ENCODE results near the gene ARFIP1. TPM values are rescaled to one million over a fixed set of nuclear protein-coding genes. Genes with fewer than 3 reads are reported as not detected.

The ARFIP1 gene
- 32.5 and 40.3 TPM in 2 replicates for total RNA-seq (ENCODE audit: low replicate concordance)
- long read RNA-seq, transcript ARFIP1-205 (9 exons, 3,424 nt): minor isoform, 45 of 206 reads
- long read RNA-seq, transcript ARFIP1-203 (8 exons, 1,601 nt): minor isoform, 13 of 206 reads
- long read RNA-seq, transcript ARFIP1-202 (8 exons, 1,302 nt): minor isoform, 19 of 206 reads
- long read RNA-seq, transcript ARFIP1-201 (9 exons, 3,111 nt): major isoform, 66 of 206 reads
- long read RNA-seq, partial matches to known transcripts: 35 of 206 reads
- long read RNA-seq, other reads (novel, unspliced or antisense): 28 of 206 reads

- H3K4me1 Mint-ChIP-seq (ENCODE audit: unreplicated experiment): peaks cover 34% of the 10 kb centered on the region
- peak; percentile 98 for DNase-seq (ENCODE audit: extremely low spot score, unreplicated experiment)
- H3K4me3 Mint-ChIP-seq: peak within 1 kb of the TSS; percentile 100
- H3K27ac Mint-ChIP-seq: peak within 1 kb of the TSS; percentile 100
- no peaks in the 10 kb centered on the region for H3K27me3 Mint-ChIP-seq
- TF ChIP-seq, protein P1, sequence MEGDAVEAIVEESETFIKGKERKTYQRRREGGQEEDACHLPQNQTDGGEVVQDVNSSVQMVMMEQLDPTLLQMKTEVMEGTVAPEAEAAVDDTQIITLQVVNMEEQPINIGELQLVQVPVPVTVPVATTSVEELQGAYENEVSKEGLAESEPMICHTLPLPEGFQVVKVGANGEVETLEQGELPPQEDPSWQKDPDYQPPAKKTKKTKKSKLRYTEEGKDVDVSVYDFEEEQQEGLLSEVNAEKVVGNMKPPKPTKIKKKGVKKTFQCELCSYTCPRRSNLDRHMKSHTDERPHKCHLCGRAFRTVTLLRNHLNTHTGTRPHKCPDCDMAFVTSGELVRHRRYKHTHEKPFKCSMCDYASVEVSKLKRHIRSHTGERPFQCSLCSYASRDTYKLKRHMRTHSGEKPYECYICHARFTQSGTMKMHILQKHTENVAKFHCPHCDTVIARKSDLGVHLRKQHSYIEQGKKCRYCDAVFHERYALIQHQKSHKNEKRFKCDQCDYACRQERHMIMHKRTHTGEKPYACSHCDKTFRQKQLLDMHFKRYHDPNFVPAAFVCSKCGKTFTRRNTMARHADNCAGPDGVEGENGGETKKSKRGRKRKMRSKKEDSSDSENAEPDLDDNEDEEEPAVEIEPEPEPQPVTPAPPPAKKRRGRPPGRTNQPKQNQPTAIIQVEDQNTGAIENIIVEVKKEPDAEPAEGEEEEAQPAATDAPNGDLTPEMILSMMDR (conservative IDR thresholded peaks at IDR 0.05): peak; percentile 32
- no peaks in the 10 kb centered on the region for H3K9me3 Mint-ChIP-seq
- no peaks in the 10 kb centered on the region for H3K36me3 Mint-ChIP-seq
Measured at GRCh38 chr4:152779513-152780266, at the start of gene ARFIP1, which contains the start of gene TIGD4. ARFIP1 (plus strand) TSS chr4:152779954; CDS start chr4:152829634, 49,680 bp downstream. TIGD4 (minus strand) TSS chr4:152779730; CDS start chr4:152771004, 8,726 bp downstream.

DNA sequence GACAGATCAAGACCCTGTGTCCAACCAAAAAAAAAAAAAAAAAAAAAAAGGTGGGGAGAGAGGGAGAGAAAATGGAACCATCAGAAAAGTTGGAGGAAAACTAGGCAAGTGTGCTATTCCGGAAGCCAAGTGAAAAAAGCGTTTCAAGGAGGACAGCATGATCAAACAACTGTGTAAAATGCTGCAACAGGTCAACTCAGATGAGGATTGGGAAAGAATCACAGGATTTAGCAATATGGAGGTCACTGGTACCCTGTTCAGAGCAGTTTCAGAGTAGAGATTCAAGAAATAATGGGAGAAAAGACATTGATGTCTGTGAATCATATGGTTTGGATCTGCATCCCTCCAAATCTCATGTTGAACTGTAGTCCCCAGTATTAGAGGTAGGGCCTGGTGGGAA, 47.8 kb upstream of the ARFIP1 start:
- H3K27me3 Mint-ChIP-seq: peaks cover 3% of the 10 kb centered on the region
- TF ChIP-seq, protein P1 (conservative IDR thresholded peaks at IDR 0.05): no peak
- DNase-seq (ENCODE audit: extremely low spot score, unreplicated experiment): no peak
- peaks cover 10% of the 10 kb centered on the region for H3K4me1 Mint-ChIP-seq (ENCODE audit: unreplicated experiment)
- H3K9me3 Mint-ChIP-seq: no peaks in the 10 kb centered on the region
- H3K36me3 Mint-ChIP-seq: no peaks in the 10 kb centered on the region
- no peak overlapping the region for H3K27ac Mint-ChIP-seq
- H3K4me3 Mint-ChIP-seq: no peak overlapping the region

- TF ChIP-seq, protein P1 (conservative IDR thresholded peaks at IDR 0.05): no peak
- Mint-ChIP-seq H3K9me3 (no peaks in the 10 kb centered on the region), H3K4me1 (ENCODE audit: unreplicated experiment) (peaks cover 10% of the 10 kb centered on the region), H3K36me3 (no peaks in the 10 kb centered on the region), H3K27me3 (peaks cover 3% of the 10 kb centered on the region), H3K27ac (no peak overlapping the region), H3K4me3 (no peak overlapping the region)
- no peak for DNase-seq (ENCODE audit: extremely low spot score, unreplicated experiment)
Measured at GRCh38 chr4:152734015-152734698, 45.6 kb upstream of the ARFIP1 start.

DNA sequence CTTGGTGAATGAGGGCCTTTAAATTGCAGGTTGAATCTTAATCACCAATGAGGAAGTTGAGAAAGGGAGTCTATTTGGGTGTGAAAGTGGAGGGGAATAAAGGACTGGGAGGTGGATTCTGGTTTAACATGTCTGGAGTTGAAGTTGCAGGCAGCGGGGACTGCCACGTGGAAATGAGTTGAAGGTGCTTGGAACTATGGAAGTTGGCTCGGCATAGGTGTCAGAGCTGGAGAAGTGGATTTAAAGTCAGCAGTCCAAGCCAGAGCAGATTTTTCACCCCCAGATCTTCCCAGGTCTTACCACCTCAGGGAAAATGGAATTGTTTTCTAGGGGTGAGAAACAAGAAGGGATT, 45.1 kb upstream of the ARFIP1 start:
- TF ChIP-seq, protein P1 (conservative IDR thresholded peaks at IDR 0.05): no peak
- Mint-ChIP-seq H3K27me3 (peaks cover 3% of the 10 kb centered on the region), H3K9me3 (no peaks in the 10 kb centered on the region), H3K36me3 (no peaks in the 10 kb centered on the region), H3K4me3 (no peak overlapping the region), H3K4me1 (ENCODE audit: unreplicated experiment) (peaks cover 10% of the 10 kb centered on the region), H3K27ac (no peak overlapping the region)
- DNase-seq (ENCODE audit: extremely low spot score, unreplicated experiment): no peak

GRCh38 chr4:152735396-152735859, 44.3 kb upstream of the ARFIP1 start:
- H3K9me3 Mint-ChIP-seq: no peaks in the 10 kb centered on the region
- peaks cover 3% of the 10 kb centered on the region for H3K27me3 Mint-ChIP-seq
- no peak overlapping the region for H3K27ac Mint-ChIP-seq
- H3K4me3 Mint-ChIP-seq: no peak overlapping the region
- H3K36me3 Mint-ChIP-seq: no peaks in the 10 kb centered on the region
- TF ChIP-seq, protein P1 (conservative IDR thresholded peaks at IDR 0.05): peak; percentile 79
- H3K4me1 Mint-ChIP-seq (ENCODE audit: unreplicated experiment): peaks cover 10% of the 10 kb centered on the region
- DNase-seq (ENCODE audit: extremely low spot score, unreplicated experiment): no peak

Measured in type B pancreatic cell (in vitro differentiated cells).